Smooth muscle cell (in vitro differentiated cells): ENCODE data around the gene NTM. TPM values are rescaled to one million over a fixed set of nuclear protein-coding genes. Genes with fewer than 3 reads are reported as not detected.

ENCODE experiments used
- DNase-seq: peaks from one replicate; lab custom pipeline; 2025; ENCODE audit not compliant: unreplicated experiment; lab: John Stamatoyannopoulos, UW
- H2AFZ ChIP-seq: fragments of 200-600 bp; sonication (generic); 2 replicates; pipeline ENCODE4 v1.6.0; 2016; ENCODE audit warnings: antibody characterized with exemption, low read depth, mild to moderate bottlenecking
- H3F3A ChIP-seq: fragments of 200-600 bp; sonication (generic); 2 replicates; pipeline ENCODE4 v1.6.0; 2017; ENCODE audit warnings: antibody characterized with exemption, low read depth
- H3K27ac ChIP-seq: fragments of 200-600 bp; sonication (generic); 2 replicates; pipeline ENCODE4 v1.5.1; 2016; ENCODE audit warnings: low read depth, mild to moderate bottlenecking
- H3K27me3 ChIP-seq: fragments of 200-600 bp; sonication (generic); 2 replicates; pipeline ENCODE4 v1.6.1; 2016; ENCODE audit warnings: low read depth, mild to moderate bottlenecking
- H3K36me3 ChIP-seq: fragments of 200-600 bp; sonication (generic); 2 replicates; pipeline ENCODE4 v1.5.1; 2016; ENCODE audit warnings: low read depth
- H3K4me1 ChIP-seq: fragments of 200-600 bp; sonication (generic); 2 replicates; pipeline ENCODE4 v1.5.1; 2016; ENCODE audit warnings: low read depth
- H3K4me2 ChIP-seq: fragments of 200-600 bp; sonication (generic); 2 replicates; pipeline ENCODE4 v1.6.0; 2016; ENCODE audit warnings: mild to moderate bottlenecking
- H3K4me3 ChIP-seq: fragments of 200-600 bp; sonication (generic); 2 replicates; pipeline ENCODE4 v1.5.1; 2016; ENCODE audit warnings: mild to moderate bottlenecking
- H3K79me2 ChIP-seq: fragments of 200-600 bp; sonication (generic); 2 replicates; pipeline ENCODE4 v1.6.0; 2016; ENCODE audit warnings: low read depth, mild to moderate bottlenecking
- H3K9ac ChIP-seq: fragments of 200-600 bp; sonication (generic); 2 replicates; pipeline ENCODE4 v1.6.0; 2016; ENCODE audit warnings: low read depth
- H3K9me3 ChIP-seq: fragments of 200-600 bp; sonication (generic); replicated peaks from 2 replicates; pipeline ENCODE4 v1.5.1; 2016; ENCODE audit warnings: low read depth
- H4K20me1 ChIP-seq: fragments of 200-600 bp; sonication (generic); 2 replicates; pipeline ENCODE4 v1.6.0; 2016; ENCODE audit warnings: low read depth
- CTCF ChIP-seq: fragments of 200-600 bp; sonication (generic); IDR thresholded peaks from 2 replicates; pipeline ENCODE4 v1.5.1; 2017; ENCODE audit warnings: borderline replicate concordance, mild to moderate bottlenecking, antibody characterized with exemption; ENCODE audit not compliant: insufficient read depth, poor library complexity, severe bottlenecking
- WGBS: methylation state at CpG from one replicate; pipeline ENCODE4 v1.1.7; 2016; ENCODE audit warnings: low lambda C conversion rate; 5-methylcytosine and 5-hydroxymethylcytosine counted together
- polyA plus RNA-seq: library from polyadenylated mRNA; unstranded; fragments of >200 nt; fragmentation: Nextera tagmentation; extraction: Ambion mirVana; gene quantifications from 2 replicates; pipeline ENCODE4 v1.2.1, GENCODE V29; 2016
- total RNA-seq: library from RNA; depleted of rRNA; stranded (reverse); fragments of >200 nt; gene quantifications from 2 replicates; pipeline ENCODE4 v1.2.3, GENCODE V29; 2014

Gene NTM
- total and polyA plus RNA-seq, 2 experiments from 2014 or later: 68.9 to 123 TPM

GRCh38 chr11:131561972-131562371, 191.6 kb downstream of the NTM start:
- Histone ChIP-seq H3K9me3 (no peaks in the 10 kb centered on the region), H3K4me3 (no peak overlapping the region), H2AFZ (no peak overlapping the region), H3K9ac (no peak overlapping the region), H4K20me1 (no peaks in the 10 kb centered on the region), H3K36me3 (no peaks in the 10 kb centered on the region), H3K79me2 (no peaks in the 10 kb centered on the region), H3K4me2 (no peak overlapping the region), H3K4me1 (no peaks in the 10 kb centered on the region), H3K27ac (no peak overlapping the region), H3F3A (no peaks in the 10 kb centered on the region), H3K27me3 (peaks cover 20% of the 10 kb centered on the region)
- no peak for TF ChIP-seq CTCF
- no peak for DNase-seq
- 88% methylated on average over 5 of the region's 5 CpGs for WGBS

GRCh38 chr11:131568318-131568717, 197.9 kb downstream of the NTM start:
- Histone ChIP-seq H3K27ac (no peak overlapping the region), H3K9me3 (no peaks in the 10 kb centered on the region), H4K20me1 (no peaks in the 10 kb centered on the region), H3K36me3 (no peaks in the 10 kb centered on the region), H3F3A (no peaks in the 10 kb centered on the region), H3K9ac (no peak overlapping the region), H3K4me3 (no peak overlapping the region), H3K27me3 (peaks cover 46% of the 10 kb centered on the region), H3K4me1 (no peaks in the 10 kb centered on the region), H3K79me2 (no peaks in the 10 kb centered on the region), H2AFZ (no peak overlapping the region), H3K4me2 (no peak overlapping the region)
- no peak for TF ChIP-seq CTCF
- WGBS: 88% methylated on average over 1 of the region's 1 CpG
- no peak for DNase-seq

- Histone ChIP-seq H3K4me3 (no peak overlapping the region), H3K4me2 (no peak overlapping the region), H3K79me2 (no peaks in the 10 kb centered on the region), H2AFZ (no peak overlapping the region), H3F3A (no peaks in the 10 kb centered on the region), H3K27me3 (peaks cover 49% of the 10 kb centered on the region), H4K20me1 (no peaks in the 10 kb centered on the region), H3K9me3 (no peaks in the 10 kb centered on the region), H3K9ac (no peak overlapping the region), H3K4me1 (no peaks in the 10 kb centered on the region), H3K27ac (no peak overlapping the region), H3K36me3 (no peaks in the 10 kb centered on the region)
- no peak for DNase-seq
- no peak for TF ChIP-seq CTCF
- 84% methylated on average over 4 of the region's 4 CpGs for WGBS
Observed at GRCh38 chr11:131571571-131571970, 201.2 kb downstream of the NTM start.

GRCh38 chr11:131572423-131572822, 202.0 kb downstream of the NTM start:
- H3K4me3 ChIP-seq: no peak overlapping the region
- no peak overlapping the region for H3K9ac ChIP-seq
- H3K79me2 ChIP-seq: no peaks in the 10 kb centered on the region
- WGBS: 88% methylated on average over 7 of the region's 7 CpGs
- no peak overlapping the region for H3K4me2 ChIP-seq
- H3K4me1 ChIP-seq: no peaks in the 10 kb centered on the region
- no peaks in the 10 kb centered on the region for H3K36me3 ChIP-seq
- DNase-seq: no peak
- H3K9me3 ChIP-seq: no peaks in the 10 kb centered on the region
- no peak for TF ChIP-seq CTCF
- peaks cover 47% of the 10 kb centered on the region for H3K27me3 ChIP-seq
- no peaks in the 10 kb centered on the region for H4K20me1 ChIP-seq
- H3K27ac ChIP-seq: no peak overlapping the region
- no peaks in the 10 kb centered on the region for H3F3A ChIP-seq
- H2AFZ ChIP-seq: no peak overlapping the region
